GM19025 (cell line): Measurements from ENCODE around the gene PCDHGB2.
A peak's percentile ranks its signal among the peaks of the same experiment; 100 is the strongest.
"Not testable (repeated sequence)": the region's sequence is repeated elsewhere in the genome, so short reads cannot be mapped to it uniquely, and the experiment has no call there.

ENCODE experiments used
- ATAC-seq: cut with Tn5 transposase; IDR thresholded peaks from one replicate; pipeline ENCODE4 v1.9.1; 2021; ENCODE audit warnings: mild to moderate bottlenecking, low read depth, moderate library complexity; ENCODE audit not compliant: unreplicated experiment

PCDHGB2 gene

DNA sequence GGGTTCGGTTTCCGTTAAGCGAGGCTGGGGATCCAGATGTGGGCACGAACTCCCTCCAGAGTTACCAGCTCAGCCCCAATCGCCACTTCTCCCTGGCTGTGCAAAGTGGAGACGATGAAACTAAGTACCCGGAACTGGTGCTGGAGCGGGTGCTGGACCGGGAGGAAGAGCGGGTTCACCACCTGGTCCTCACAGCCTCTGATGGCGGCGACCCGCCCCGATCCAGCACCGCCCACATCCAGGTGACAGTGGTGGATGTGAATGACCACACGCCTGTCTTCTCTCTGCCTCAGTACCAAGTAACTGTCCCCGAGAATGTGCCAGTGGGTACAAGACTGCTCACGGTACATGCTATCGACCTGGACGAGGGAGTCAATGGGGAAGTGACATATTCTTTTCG lies 23.6 kb downstream of the PCDHGB2 start:
- ATAC-seq: no peak

DNA sequence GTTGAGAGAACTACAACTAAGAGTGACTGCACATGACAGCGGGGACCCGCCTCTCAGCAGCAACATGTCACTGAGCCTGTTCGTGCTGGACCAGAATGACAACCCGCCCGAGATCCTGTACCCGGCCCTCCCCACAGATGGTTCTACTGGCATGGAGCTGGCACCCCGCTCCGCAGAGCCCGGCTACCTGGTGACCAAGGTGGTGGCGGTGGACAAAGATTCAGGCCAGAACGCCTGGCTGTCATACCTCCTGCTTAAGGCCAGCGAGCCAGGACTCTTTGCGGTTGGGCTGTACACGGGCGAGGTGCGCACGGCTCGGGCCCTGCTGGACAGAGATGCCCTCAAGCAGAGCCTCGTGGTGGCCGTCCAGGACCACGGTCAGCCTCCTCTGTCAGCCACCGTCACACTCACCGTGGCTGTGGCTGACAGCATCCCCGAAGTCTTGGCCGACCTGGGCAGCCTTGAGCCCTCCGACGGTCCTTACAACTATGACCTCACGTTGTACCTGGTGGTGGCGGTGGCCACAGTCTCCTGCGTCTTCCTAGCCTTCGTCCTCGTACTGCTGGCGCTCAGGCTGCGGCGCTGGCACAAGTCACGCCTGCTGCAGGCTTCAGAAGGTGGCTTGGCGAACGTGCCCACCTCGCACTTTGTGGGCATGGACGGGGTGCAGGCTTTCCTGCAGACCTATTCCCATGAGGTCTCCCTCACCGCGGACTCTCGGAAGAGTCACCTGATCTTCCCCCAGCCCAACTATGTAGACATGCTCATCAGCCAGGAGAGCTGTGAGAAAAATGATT lies 24.9 kb downstream of the PCDHGB2 start:
- ATAC-seq: no peak

DNA sequence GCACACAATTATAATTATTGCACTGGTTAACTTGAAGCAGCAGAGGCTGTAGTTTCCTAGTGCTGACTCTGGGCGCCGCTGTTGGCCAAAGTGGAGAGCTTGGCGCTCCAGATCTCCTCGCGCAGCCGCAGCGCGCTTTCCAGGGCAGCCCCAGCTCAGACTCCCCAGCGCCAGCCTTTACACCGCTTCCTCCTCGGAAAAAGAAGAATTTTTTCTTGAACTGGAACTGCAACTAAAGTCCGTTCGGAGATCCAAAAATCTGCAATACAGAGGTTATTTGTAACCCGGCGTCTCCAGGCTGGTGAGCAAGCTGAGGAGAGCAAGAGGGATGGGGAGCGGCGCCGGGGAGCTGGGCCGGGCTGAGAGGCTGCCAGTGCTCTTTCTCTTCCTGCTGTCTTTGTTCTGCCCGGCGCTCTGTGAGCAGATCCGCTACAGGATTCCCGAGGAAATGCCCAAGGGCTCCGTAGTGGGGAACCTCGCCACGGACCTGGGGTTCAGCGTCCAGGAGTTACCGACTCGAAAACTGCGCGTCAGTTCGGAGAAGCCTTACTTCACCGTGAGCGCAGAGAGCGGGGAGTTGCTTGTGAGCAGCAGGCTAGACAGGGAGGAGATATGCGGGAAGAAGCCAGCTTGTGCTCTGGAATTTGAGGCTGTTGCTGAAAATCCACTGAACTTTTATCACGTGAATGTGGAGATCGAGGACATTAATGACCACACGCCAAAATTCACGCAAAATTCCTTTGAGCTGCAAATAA lies 27.9 kb downstream of the PCDHGB2 start, which contains the start of gene PCDHGB4:
PCDHGB4 (plus strand) TSS at position 142 of the 755 bp plus-strand sequence; CDS start at position 329, 187 bp downstream.
- not testable (repeated sequence) for ATAC-seq

DNA sequence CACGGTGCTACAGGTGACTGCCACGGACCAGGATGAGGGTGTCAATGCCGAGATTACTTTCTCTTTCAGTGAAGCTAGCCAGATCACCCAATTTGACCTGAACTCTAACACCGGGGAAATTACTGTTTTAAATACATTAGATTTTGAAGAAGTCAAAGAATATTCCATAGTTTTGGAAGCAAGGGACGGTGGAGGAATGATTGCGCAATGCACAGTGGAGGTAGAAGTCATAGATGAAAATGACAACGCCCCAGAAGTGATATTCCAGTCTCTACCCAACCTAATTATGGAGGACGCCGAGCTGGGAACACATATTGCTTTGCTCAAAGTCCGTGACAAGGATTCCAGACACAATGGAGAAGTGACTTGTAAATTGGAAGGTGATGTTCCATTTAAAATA lies 28.9 kb downstream of the PCDHGB2 start:
- no peak for ATAC-seq

DNA sequence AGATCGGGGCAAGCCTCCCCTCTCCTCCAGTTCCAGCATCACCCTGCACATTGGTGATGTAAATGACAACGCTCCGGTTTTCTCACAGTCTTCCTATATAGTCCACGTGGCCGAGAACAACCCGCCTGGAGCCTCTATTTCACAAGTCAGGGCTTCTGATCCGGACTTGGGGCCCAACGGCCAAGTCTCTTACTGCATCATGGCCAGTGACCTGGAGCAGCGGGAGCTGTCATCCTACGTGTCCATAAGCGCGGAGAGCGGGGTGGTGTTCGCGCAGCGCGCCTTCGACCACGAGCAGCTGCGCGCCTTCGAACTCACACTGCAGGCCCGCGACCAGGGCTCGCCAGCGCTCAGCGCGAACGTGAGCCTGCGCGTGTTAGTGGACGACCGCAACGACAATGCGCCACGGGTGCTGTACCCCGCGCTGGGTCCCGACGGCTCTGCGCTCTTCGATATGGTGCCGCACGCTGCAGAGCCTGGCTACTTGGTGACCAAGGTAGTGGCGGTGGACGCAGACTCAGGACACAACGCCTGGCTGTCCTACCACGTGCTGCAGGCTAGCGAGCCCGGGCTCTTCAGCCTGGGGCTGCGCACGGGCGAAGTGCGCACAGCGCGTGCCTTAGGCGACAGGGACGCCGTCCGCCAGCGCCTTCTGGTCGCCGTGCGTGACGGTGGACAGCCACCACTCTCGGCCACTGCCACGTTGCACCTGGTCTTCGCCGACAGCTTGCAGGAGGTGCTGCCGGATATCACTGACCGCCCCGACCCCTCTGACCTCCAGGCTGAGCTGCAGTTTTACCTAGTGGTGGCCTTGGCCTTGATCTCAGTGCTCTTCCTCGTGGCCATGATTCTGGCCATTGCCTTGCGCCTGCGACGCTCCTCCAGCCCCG lies 29.6 kb downstream of the PCDHGB2 start:
- ATAC-seq: no peak

DNA sequence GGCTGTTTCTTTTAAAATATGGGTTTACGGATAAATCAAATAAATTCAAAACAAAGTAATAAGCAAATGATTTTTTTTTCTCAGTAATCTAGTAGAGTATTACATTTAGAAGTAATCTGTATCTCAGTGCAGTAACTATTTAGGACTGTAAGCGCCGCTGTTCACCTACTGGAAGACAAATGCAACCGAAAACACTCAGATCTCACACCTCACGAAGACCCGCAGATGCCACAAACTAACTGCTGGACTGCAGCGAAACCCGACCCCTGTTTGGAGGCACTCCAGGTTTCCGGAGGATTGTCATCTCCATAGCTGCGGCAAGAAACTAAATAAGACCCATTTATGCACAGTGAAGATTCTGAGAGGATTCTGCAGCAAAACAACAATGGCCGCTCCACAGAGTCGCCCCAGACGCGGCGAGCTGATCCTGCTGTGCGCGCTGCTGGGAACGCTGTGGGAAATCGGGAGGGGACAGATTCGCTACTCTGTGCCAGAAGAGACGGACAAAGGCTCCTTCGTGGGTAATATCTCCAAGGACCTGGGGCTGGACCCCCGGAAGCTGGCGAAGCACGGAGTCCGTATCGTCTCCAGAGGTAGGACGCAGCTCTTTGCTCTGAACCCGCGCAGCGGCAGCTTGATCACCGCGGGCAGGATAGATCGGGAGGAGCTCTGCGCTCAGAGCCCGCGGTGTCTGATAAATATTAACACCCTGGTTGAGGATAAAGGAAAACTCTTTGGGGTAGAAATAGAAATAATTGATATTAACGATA lies 32.8 kb downstream of the PCDHGB2 start, which contains the start of gene PCDHGA8:
PCDHGA8 (plus strand) TSS at position 205 of the 770 bp plus-strand sequence; CDS start at position 386, 181 bp downstream.
- ATAC-seq: no peak

DNA sequence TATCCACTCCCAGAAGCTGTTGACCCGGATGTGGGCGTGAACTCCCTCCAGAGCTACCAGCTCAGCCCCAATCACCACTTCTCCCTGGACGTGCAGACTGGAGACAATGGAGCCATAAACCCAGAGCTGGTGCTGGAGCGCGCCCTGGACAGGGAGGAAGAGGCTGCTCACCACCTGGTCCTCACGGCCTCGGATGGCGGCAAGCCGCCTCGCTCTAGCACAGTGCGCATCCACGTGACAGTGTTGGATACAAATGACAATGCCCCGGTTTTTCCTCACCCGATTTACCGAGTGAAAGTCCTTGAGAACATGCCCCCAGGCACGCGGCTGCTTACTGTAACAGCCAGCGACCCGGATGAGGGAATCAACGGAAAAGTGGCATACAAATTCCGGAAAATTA lies 33.5 kb downstream of the PCDHGB2 start:
- ATAC-seq: no peak

DNA sequence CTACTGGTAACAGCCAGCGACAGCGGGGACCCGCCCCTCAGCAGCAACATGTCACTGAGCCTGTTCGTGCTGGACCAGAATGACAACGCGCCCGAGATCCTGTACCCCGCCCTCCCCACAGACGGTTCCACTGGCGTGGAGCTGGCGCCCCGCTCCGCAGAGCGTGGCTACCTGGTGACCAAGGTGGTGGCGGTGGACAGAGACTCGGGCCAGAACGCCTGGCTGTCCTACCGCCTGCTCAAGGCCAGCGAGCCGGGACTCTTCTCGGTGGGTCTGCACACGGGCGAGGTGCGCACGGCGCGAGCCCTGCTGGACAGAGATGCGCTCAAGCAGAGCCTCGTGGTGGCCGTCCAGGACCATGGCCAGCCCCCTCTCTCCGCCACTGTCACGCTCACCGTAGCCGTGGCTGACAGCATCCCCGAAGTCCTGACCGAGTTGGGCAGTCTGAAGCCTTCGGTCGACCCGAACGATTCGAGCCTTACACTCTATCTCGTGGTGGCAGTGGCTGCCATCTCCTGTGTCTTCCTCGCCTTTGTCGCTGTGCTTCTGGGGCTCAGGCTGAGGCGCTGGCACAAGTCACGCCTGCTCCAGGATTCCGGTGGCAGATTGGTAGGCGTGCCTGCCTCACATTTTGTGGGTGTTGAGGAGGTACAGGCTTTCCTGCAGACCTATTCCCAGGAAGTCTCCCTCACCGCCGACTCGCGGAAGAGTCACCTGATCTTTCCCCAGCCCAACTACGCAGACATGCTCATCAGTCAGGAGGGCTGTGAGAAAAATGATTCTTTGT lies 34.8 kb downstream of the PCDHGB2 start:
- ATAC-seq: not testable (repeated sequence)

DNA sequence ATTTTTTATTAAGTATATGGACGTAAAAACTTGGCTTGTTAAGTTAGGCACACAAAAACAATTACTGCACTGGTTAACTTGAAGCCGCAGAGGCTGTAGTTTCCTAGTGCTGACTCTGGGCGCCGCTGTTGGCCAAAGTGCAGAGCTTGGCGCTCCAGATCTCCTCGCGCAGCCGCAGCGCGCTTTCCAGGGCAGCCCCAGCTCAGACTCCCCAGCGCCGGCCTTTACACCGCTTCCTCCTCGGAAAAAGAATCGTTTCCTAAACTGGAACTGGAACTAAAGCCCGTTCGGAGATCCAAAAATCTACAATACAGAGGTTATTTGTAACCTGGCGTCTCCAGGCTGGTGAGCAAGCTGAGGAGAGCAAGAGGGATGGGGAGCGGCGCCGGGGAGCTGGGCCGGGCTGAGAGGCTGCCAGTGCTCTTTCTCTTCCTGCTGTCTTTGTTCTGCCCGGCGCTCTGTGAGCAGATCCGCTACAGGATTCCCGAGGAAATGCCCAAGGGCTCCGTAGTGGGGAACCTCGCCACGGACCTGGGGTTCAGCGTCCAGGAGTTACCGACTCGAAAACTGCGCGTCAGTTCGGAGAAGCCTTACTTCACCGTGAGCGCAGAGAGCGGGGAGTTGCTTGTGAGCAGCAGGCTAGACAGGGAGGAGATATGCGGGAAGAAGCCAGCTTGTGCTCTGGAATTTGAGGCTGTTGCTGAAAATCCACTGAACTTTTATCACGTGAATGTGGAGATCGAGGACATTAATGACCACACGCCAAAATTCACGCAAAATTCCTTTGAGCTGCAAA lies 38.2 kb downstream of the PCDHGB2 start, which contains the start of gene PCDHGB5:
PCDHGB5 (plus strand) TSS at position 192 of the 796 bp plus-strand sequence; CDS start at position 373, 181 bp downstream.
- ATAC-seq: peak; percentile 93

DNA sequence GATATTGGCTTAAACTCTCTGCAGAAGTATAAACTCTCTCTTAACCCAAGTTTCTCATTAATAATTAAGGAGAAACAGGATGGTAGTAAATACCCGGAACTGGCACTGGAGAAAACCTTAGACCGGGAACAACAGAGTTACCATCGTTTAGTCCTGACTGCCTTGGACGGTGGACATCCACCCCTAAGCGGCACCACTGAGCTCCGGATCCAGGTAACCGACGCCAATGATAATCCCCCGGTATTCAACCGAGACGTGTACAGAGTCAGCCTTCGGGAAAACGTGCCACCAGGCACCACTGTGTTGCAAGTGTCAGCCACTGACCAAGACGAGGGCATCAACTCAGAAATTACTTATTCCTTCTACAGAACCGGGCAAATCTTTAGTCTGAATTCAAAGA lies 38.8 kb downstream of the PCDHGB2 start:
- no peak for ATAC-seq

DNA sequence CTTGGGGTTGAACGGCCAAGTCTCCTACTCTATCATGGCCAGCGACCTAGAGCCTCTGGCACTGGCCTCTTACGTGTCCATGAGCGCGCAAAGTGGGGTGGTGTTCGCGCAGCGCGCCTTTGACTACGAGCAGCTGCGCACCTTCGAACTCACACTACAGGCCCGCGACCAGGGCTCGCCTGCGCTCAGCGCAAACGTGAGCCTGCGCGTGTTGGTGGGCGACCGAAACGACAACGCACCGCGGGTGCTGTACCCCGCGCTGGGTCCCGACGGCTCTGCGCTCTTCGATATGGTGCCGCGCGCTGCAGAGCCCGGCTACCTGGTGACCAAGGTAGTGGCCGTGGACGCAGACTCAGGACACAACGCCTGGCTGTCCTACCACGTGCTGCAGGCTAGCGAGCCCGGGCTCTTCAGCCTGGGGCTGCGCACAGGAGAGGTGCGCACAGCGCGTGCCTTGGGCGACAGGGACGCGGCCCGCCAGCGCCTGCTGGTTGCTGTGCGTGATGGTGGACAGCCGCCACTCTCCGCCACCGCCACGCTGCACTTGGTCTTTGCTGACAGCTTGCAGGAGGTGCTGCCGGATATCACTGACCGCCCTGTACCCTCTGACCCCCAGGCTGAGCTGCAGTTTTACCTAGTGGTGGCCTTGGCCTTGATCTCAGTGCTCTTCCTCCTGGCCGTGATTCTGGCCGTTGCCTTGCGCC lies 39.9 kb downstream of the PCDHGB2 start:
- no peak for ATAC-seq

DNA sequence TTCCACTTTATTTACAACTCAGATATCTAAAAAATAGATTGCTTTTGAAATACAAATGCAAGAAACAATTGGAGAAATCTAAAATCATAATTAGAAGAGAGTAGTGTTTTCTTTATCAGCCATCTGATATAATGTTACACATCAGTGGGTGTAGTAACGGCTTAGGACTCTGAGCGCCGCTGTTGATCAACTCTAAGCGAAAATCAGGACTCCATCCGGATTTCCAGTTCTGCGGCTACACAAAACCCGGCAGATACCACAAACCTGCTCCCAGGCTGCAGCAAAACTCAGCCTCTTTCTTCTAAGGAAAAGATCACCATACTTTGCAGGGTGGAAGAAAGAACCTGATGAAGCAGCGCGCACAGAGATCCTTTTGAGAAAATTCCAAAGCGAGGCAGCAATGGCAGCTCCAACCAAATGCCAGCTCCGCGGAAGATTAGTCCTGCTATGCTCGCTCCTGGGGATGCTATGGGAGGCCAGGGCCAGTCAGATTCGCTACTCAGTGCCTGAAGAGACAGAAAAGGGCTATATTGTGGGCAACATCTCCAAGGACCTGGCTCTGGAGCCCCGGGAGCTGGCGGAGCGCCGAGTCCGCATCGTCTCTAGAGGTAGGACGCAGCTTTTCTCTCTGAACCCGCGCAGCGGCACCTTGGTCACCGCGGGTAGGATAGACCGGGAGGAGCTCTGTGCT lies 42.9 kb downstream of the PCDHGB2 start, which contains the start of gene PCDHGA9:
PCDHGA9 (plus strand) TSS at position 226 of the 691 bp plus-strand sequence; CDS start at position 401, 175 bp downstream.
- no peak for ATAC-seq

DNA sequence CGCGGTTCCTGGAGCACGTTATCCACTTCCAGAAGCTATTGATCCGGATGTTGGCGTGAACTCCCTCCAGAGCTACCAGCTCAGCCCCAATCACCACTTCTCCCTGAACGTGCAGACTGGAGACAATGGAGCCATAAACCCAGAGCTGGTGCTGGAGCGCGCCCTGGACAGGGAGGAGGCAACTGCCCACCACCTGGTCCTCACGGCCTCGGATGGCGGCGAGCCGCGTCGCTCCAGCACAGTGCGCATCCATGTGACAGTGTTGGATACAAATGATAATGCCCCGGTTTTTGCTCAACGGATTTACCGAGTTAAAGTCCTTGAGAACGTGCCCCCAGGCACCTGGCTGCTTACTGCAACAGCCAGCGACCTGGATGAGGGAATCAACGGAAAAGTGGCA lies 43.6 kb downstream of the PCDHGB2 start:
- no peak for ATAC-seq

DNA sequence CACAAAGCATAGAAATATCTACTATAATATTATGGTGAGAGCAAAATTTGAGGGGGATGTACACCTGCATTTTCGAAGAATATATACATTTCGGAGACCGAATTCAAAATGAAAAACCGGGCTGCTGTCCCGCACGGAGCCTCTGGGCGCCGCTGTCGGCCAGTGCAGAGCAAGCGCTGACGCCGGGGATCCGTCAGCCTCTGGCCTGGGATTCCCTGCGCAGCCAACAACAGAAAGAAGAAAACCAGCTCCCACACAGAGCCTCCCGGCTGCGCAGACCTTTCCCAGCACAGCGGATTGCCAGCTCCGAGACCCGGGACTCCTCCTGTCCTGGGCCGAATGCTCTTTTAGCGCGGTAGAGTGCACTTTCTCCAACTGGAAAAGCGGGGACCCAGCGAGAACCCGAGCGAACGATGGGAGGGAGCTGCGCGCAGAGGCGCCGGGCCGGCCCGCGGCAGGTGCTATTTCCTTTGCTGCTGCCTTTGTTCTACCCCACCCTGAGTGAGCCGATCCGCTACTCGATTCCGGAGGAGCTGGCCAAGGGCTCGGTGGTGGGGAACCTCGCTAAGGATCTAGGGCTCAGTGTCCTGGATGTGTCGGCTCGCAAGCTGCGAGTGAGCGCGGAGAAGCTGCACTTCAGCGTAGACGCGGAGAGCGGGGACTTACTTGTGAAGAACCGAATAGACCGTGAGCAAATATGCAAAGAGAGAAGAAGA lies 48.2 kb downstream of the PCDHGB2 start, which contains the start of gene PCDHGB6:
PCDHGB6 (plus strand) TSS at position 232 of the 716 bp plus-strand sequence; CDS start at position 414, 182 bp downstream.
- peak; percentile 90 for ATAC-seq

DNA sequence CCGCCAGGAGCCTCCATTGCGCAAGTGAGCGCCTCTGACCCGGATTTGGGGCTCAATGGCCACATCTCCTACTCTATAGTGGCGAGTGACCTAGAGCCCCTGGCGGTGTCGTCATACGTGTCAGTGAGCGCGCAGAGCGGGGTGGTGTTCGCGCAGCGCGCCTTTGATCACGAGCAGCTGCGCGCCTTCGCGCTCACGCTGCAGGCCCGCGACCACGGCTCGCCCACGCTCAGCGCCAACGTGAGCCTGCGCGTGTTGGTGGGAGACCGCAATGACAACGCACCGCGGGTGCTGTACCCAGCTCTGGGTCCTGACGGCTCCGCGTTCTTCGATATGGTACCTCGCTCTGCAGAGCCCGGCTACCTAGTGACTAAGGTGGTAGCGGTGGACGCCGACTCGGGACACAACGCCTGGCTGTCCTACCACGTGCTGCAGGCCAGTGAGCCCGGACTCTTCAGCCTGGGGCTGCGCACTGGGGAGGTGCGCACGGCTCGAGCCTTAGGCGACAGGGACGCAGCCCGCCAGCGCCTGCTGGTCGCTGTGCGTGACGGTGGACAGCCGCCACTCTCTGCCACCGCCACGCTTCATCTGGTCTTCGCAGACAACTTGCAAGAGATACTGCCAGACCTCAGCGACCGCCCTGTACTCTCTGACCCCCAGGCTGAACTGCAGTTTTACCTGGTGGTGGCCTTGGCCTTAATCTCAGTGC lies 50.0 kb downstream of the PCDHGB2 start:
- no peak for ATAC-seq
